ENCODE results near the gene RNF17.
A peak's percentile ranks its signal among the peaks of the same experiment; 100 is the strongest.

The RNF17 gene

GRCh38 chr13:24899601-24900000, 135.6 kb downstream of the RNF17 start:
- no peak for DNase-seq (ENCODE audit: low read depth)

- DNase-seq (ENCODE audit: low read depth): no peak
Measured at GRCh38 chr13:24900507-24900906, 136.5 kb downstream of the RNF17 start.

GRCh38 chr13:24905242-24905641, 141.3 kb downstream of the RNF17 start:
- DNase-seq (ENCODE audit: low read depth): no peak

- no peak for DNase-seq (ENCODE audit: low read depth)
Measured at GRCh38 chr13:24906268-24906667, 142.3 kb downstream of the RNF17 start.

- DNase-seq (ENCODE audit: low read depth): no peak
Measured at GRCh38 chr13:24910502-24911132, 146.6 kb downstream of the RNF17 start.

GRCh38 chr13:24911133-24911908, 147.4 kb downstream of the RNF17 start:
- DNase-seq (ENCODE audit: low read depth): no peak

- DNase-seq (ENCODE audit: low read depth): no peak
Measured at GRCh38 chr13:24916464-24916863, 152.5 kb downstream of the RNF17 start.

- DNase-seq (ENCODE audit: low read depth): no peak
Measured at GRCh38 chr13:24921003-24921402, 157.0 kb downstream of the RNF17 start.

GRCh38 chr13:24921881-24922280, 157.9 kb downstream of the RNF17 start:
- no peak for DNase-seq (ENCODE audit: low read depth)

GRCh38 chr13:24922387-24922744, 158.4 kb downstream of the RNF17 start:
- DNase-seq (ENCODE audit: low read depth): no peak

GRCh38 chr13:24922745-24923591, 159.0 kb downstream of the RNF17 start:
- DNase-seq (ENCODE audit: low read depth): peak; percentile 90

- no peak for DNase-seq (ENCODE audit: low read depth)
Measured at GRCh38 chr13:24925318-24926231, 161.6 kb downstream of the RNF17 start.

- no peak for DNase-seq (ENCODE audit: low read depth)
Measured at GRCh38 chr13:24927810-24928404, 163.9 kb downstream of the RNF17 start.

GRCh38 chr13:24929196-24929595, 165.2 kb downstream of the RNF17 start:
- no peak for DNase-seq (ENCODE audit: low read depth)
